ENCODE results near the gene COL4A2.

COL4A2 gene

DNA sequence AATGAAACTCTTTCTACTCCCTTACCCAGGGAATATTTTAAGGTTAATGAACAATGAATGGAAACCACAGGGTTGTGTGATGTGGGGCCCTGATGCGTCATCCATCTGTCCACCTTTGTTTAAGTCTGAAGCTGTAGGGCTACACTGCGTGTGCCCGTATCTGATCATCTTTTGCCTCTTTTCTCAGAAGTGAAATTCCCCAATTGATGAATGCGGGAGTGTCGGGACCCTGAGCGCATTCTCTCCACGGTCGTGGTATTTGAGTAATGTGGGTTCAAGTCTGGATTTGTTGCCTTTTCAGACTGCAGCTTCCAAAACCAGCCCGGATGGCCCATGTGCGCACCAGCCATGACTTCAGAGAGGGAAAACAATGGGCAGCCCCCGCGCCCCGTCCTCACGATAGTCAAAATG lies 112.3 kb downstream of the COL4A2 start:
- no peak for DNase-seq (ENCODE audit: low read depth)

DNA sequence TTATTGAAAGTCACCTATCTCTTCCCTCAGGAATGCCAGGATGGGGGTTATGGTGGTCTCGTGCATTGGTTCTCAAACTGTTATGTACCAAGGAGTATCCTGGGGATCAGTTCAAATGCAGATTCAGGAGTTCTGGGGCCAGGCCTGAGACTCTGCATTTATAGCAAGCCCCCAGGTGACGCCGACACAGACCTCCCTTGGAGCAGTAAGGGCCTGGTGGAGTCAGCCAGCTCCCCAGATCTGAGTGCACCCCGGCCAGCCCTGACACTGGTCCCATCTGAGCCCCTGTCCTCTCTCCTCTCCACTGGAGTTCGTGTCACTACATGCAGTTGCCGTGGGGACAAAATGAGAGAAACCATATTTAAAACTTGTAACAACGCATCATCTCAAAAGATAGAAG lies 112.9 kb downstream of the COL4A2 start:
- no peak for DNase-seq (ENCODE audit: low read depth)

DNA sequence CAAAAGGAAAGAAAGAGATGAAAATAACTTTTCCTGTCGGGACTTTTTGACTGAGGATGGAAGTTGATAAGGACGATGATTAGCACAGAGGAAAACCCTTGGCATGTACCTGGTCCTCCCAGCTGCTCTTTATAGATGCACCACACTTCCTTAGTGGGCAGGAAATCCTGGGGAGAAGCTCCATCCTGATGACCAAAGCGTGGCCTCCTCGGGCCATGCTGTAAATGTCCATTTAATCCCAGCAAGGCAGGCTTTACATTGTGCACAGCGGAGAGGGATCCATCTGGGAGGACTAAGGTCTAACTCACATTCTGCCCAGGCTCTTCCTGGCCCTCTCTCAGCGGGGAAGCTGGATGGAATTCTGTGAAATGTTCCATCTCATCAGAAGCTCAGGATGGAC lies 113.5 kb downstream of the COL4A2 start:
- DNase-seq (ENCODE audit: low read depth), result no peak

DNA sequence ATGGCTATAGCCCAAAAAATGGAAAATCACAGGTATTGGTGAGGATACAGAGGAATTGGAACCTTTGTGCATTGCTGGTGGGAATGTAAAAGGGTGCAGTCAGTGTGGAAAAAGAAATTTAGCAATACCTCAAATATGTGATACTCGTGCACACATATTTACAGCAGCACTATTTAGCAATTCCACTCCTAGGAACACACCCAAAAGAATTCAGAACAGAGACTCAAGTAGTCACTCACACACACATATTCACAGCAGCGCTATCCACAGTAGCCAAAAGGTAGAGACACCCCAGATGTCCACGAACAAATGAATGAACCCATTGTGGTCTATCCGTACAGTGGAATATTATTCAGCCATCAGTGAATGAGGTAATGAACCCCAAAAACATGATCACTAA lies 114.0 kb downstream of the COL4A2 start:
- DNase-seq (ENCODE audit: low read depth), result no peak

DNA sequence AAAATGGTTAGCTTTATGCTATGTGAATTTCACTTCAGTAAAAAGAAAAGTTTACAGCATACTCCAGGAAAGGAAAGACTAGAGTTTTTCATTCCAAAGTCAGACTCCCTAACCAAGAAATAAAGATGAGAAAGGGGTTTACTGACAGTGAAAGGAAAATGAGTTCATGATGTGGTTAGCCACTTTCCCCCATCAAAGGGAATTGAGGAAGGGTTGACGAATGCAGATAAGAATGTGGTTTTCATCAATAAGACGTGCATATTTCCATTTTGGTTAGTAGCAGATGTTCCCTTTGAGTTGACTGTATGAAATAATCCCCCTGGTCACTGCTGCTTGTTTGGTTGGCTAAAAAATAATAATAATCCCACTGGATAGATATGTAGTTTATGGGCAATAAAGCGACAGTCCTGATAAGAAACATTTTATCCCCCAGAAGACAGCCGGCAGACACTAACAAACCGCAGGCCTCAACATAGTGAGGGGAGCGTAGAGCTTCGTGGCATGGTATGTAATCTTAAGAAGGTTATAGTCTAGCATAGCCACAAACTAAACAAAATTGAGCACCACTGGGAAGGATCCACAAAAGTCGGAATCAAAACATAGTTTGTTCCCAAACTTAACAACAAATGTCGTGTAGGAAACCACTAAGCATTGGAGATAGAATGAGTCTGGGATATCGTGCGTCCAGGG lies 114.8 kb downstream of the COL4A2 start:
- no peak for DNase-seq (ENCODE audit: low read depth)

DNA sequence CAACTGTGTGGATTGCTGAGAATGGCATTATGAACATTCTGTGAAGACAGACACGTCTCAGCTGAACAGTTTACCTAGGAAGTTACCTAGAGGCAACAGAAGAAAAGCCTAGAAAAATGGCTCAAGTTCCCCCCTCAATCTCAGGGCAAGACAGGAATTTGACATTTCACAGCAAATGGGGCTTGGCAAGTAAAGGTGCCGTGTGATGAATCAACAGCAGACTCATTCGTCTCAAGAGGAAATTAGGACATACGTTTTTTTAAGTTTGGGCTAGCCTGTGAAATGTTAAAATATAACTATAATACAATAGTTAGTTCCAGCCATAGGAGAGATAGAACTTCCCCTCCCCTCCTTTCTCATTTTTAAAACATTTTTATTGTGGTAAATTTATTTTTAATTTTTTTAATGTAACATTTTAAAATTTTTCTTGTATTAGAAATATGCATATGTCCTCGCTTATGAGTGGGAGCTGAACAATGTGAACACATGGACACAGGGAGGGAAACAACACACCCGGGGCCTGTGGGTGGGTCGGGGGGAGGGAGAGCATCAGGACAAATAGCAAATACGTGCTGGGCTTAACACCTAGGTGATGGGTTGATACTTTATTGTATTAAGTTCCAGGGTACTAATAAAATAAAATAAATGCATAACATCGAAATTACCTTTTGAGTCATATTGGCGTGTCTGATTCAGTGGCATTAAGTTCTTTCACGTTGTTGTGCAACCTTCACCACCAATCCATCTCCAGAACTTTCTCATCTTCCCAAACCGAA lies 116.0 kb downstream of the COL4A2 start:
- no peak for DNase-seq (ENCODE audit: low read depth)

DNA sequence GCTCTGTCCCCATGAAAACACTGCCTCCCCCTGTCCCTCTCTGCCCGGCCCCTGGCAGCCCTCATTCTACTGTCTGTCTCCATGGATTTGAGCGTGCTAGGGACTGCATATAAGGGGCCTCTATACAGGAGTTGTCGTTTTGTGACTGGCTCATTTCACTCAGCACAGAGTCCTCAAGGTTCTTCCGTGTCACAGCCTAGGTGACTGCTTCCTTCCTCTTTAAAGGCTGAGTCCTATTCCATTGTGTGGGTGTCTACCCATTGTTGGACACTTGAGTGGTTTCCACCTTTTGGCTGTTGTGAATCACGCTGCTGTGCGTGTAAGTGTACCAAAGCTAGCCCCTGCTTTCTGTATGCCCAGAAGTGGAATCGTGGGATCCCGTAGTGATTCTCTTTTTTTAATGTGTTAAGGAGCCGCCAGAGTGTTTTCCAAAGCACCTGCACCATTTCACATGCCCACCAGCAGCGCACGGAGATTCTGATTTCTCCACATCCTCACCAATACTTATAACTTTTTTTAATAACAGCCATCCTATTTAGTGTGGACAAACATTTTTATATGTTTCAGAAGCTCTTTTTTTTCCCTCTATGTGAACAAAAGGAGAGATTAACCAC lies 116.7 kb downstream of the COL4A2 start:
- no peak for DNase-seq (ENCODE audit: low read depth)

DNA sequence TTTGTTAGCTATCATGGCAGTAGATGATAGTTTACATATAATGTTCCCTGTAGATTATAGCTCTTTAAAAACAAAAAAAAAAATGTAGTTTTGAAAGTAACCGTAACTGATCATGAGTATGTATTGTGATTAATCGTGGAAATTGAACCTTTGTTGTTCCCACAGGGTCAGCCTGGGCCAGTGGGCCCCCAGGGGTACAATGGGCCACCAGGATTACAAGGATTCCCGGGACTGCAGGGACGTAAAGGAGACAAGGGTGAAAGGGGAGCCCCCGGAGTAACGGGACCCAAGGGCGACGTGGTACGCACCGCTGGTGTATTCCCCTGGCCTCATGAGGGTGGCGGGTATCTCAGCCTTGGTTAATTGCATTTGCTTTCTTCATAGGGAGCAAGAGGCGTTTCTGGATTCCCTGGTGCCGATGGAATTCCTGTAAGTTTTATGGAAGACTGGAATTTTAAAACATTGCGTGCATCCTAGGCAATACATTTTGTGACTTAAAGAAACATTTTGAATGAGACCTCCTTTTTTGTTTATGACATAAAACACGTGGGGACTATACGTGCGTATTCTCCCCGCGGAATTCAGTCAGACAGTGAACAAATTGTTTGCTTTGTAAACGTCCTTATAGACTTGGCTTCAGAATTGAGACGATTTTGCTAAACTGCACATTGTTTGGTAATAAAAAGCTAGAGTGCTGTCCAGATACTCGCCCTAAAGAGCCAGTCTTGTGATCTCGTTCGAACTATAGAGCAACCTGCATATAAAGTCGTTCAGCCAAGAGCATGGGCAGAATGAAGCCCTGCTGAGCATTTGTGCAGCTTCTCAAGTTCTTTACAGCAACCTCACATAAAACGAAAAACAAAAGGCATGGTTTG lies 117.7 kb downstream of the COL4A2 start:
- DNase-seq (ENCODE audit: low read depth), result no peak

DNA sequence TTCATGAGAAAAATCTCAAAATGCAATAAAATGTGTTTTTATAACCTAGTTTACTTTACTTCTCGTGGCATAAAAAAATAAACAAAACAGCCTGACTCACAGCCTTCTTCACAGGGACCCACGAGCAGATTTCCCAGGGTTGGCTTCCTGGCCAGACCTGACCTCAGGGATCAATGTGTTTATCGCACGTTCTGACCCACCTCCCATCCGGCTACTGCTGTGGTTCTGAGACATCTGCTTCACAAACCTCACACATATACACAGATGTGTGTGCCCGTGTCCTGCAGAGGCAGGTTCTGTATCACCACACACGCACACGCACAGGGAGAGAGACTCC lies 118.3 kb downstream of the COL4A2 start:
- DNase-seq (ENCODE audit: low read depth), result no peak

DNA sequence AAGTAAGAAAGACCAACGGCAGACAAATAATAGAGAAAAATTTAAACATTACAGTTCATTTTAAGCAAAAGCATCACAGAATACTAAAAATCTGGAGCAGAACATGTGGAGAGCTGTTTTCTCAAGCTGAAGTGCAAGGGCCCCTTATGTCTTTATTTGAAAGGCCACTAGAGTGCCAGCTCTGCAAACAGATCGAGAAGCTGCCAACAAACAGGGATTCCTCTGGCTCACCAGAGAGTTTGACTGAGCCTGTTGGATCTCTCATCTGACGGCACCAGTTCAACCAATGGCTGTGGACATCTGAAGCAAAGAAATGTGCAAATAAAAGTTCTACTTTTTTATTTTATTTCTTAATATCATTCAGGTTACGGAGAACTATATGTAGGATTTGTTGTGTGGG lies 119.7 kb downstream of the COL4A2 start:
- DNase-seq (ENCODE audit: low read depth), result no peak

DNA sequence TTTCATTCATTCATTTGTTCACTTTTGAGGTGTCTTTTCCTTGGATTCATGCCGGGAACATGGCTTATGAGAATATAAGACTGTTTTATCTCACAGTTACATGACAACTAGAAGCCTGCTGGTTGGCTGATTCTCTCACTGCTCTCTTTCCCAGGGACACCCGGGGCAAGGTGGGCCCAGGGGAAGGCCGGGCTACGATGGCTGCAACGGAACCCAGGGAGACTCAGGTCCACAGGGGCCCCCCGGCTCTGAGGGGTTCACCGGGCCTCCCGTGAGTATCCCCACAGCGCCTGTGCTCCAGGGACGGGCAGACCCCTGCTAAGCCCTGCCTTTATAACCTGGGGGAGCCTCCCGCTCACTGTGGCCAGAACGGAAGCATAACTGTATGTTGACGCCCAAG lies 121.2 kb downstream of the COL4A2 start:
- DNase-seq (ENCODE audit: low read depth), result no peak

DNA sequence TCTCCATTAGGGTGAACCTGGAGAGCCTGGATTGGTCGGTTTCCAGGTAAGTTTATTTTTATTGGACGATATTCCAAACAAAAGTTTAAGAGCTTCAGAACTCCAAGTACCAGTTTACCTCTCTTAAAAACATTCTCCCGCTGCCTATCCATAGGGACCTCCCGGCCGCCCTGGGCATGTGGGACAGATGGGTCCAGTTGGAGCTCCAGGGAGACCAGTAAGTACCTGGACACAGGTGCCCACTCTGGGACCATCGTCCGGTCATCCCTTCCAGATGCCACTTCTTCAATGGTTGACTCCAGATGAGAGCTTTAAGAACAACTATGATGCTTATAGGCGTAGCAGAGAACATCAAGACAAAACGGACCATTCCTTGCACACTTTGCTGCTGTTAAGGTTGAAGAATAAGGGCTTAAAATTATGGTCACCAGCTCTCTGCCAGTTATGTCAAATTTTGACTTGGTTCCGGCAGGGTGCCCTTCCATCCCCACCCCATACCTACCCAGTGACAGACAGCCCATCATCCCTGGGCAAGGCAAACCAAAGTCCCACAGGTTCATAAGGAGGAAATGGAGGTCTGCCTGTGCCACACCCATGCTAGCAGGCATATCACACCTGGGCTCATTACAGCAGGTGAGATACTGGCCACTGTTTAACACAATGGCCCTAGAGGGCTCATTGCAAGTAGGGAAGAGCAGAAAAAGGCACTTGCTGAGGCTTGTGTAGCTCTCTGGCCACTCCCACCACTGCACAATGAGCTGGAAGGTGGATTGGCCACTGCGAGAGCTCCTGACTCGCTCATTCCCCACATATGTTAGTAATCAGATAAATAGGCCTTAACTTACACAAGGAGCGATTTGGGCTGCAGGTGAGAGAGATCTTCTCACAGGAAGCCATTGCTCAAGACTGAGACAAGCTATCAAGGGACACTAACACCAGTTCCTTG lies 123.6 kb downstream of the COL4A2 start:
- DNase-seq (ENCODE audit: low read depth), result no peak

DNA sequence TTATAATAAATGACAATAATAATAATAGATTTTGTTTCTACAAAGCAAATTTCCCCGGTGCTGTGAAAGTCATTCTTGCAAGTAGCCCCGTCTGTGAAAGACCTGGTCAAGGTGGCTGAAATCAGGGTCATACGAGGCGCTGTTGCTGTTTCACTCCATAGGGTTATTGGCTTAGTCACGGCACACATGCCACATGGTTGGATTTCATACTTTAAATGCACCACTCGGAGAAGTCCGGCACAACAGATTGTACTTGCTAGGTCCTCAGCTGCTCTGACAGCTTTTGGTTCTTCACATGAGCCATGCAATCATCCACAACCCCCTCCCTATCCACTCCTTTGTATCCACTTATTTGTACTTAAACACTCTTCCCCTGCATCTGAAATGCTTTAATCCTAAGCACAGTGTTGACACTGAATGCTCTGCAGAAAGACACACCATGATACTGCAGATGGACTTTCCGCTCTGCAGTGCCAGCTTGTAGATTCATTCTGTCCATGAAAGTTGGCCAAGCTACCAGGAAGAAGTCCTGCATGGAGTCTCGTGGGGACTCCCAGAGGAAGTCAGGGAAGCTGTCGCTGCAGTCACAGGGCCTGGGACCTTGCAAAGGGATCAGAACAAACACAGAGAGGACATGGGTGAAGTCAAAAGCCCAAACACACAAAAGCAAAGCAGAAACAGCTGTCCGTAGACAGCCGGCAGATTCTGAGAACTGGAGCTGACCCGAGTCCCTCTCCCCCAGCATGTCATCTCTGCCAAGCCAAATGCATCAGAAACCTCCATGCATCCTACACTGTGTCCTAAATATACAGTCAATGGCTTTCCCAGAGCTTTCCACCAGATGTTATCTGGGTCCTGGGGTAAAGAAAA lies 124.6 kb downstream of the COL4A2 start:
- no peak for DNase-seq (ENCODE audit: low read depth)

DNA sequence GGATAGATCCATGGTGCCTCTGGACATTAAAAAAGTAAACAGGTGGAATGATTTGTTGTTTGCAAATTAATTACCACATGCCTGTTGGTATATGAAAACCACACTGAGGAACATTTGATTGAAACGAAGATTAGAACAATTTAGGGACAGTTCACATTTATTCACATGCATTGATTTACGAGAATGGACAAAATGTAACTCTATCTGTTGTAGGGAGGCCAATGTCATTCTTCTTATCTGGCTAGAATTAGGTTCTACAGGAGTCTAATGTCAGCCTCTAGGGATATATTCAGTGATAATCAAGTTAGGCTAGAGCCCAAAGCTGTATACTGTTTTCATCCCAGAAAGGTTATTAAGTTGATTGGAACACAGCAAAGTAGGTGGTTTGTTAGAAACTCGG lies 125.4 kb downstream of the COL4A2 start:
- DNase-seq (ENCODE audit: low read depth), result no peak

DNA sequence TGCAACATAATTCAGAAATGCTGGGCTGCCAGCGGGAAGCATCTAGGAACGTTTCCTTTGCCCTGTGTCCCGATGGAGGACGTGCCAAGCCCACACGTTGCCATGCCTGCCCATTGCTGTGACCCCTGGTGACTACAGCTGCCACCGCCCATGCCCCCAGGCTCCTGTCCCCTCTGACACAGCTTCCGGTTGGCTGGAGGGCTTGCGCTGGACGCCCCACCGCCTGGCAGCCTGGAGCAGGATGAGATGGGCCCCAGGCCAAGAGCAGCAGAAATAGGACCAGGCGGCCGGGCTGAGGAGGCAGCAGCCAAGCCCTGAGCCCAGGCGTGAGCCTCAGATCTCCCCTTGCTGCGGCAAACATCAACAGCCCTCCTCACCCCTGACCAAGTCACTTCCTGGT lies 125.9 kb downstream of the COL4A2 start:
- no peak for DNase-seq (ENCODE audit: low read depth)

DNA sequence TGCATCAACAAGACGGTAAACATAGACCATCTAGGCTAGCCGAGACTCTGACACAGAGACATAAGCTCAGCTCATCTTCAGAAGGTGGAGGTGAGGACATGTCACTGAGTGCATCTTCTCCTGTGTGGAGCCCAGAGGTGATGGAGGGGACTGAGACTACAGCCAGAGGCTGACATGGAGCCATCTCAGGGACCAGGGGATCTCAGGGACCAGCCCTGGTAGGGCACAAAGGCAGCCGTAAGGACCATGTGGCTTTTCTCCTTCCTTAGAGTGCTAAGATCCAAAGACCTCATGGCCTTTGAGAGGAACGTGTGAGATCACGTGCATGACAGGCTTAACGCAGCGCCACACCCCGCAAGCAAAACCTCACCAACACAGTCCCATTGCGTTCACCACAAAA lies 127.5 kb downstream of the COL4A2 start:
- DNase-seq (ENCODE audit: low read depth), result no peak

DNA sequence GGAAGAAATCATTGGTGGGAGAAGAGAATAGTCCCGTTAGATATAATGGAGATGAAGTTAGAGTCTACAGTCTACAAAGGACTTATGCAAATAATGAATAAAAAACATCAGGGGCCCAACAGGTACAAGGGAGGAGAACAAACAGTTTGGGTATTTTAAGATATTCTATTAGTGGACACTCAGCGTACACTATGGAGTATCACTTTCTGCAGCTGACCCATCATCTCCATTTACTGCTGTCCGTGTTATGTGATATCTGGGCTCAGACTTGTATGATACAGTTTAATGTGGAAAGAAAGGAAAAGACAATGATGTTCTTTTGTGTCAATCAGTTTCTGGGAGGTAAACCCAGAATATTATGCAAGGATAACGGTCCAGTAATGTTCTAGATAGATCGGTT lies 128.2 kb downstream of the COL4A2 start:
- no peak for DNase-seq (ENCODE audit: low read depth)

DNA sequence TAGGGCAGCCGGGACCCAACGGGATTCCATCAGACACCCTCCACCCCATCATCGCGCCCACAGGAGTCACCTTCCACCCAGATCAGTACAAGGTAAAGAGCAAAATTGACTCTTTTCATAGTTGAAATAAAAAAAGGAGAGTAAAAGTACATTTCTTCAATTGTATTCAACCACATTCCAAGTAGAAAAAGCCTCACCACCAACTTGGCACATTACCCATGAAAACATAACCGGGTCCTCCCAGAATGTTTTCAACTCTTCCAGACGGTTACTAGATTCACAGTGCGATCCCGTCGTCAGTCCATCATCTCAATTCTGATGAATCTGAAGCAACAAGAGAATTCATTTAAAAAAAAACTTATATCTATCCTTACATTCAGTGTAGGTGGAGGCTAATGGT lies 129.2 kb downstream of the COL4A2 start:
- DNase-seq (ENCODE audit: low read depth), result no peak

DNA sequence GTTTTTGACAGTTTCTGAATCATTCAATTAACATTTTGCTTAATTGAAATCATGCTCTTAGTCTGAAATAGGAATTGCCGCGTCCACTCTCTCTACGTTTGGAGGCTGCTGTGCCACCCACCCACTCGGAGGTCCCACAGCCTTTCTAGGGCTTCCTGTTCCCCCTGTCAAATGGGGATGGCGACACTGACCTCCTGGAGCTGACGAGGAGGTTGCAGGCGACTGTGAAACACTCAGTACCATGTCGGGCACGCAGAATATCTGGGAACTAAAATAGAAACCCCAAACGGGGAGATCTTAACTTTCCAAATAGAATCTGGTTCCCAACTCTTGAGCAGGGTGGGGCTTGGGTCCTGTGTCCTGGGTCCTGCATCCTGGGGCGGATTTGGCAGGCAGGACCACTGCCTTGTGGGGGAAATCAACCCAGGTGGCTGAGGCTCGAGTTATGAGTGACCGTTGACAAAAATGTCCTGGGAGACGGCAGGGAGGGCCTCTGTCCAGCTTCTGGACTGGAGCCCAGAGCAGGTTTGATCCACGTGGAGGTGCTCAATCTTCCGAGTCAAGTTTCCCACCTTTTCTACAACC lies 129.8 kb downstream of the COL4A2 start:
- no peak for DNase-seq (ENCODE audit: low read depth)

DNA sequence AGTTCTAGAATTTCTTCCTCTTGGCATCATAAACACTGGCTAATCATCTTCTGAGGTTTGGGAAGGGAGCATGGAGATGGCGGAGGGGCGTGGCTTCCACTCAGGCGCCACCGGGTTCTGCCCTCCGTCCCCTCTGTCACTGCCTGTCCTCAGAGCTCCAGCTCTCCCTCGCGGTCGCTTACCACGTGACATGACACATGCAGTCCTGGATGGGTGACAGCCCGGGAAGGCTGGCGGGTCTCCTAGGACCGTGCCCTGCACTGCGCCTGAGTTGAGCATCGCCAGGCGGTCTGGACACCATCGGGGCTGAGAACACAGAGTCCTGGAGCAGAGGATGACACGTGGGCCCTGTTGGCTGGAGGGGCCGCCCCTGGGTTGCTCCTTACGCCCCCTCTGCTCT lies 131.1 kb downstream of the COL4A2 start:
- DNase-seq (ENCODE audit: low read depth), result no peak
